K562 treated with DMSO at 1 percent for 48 hours (cell line): ENCODE measurements around the gene ZNF211. TPM values are rescaled to one million over a fixed set of nuclear protein-coding genes. Genes with fewer than 3 reads are reported as not detected.

Source experiments
- total RNA-seq: library from RNA; unstranded; fragments of 300-600 nt; gene quantifications from 2 replicates; pipeline ENCODE4 v1.2.3, GENCODE V29; 2022; ENCODE audit warnings: low replicate concordance; ENCODE audit errors: extremely low read depth

ZNF211 gene
- not detected in 2 replicates for total RNA-seq

DNA sequence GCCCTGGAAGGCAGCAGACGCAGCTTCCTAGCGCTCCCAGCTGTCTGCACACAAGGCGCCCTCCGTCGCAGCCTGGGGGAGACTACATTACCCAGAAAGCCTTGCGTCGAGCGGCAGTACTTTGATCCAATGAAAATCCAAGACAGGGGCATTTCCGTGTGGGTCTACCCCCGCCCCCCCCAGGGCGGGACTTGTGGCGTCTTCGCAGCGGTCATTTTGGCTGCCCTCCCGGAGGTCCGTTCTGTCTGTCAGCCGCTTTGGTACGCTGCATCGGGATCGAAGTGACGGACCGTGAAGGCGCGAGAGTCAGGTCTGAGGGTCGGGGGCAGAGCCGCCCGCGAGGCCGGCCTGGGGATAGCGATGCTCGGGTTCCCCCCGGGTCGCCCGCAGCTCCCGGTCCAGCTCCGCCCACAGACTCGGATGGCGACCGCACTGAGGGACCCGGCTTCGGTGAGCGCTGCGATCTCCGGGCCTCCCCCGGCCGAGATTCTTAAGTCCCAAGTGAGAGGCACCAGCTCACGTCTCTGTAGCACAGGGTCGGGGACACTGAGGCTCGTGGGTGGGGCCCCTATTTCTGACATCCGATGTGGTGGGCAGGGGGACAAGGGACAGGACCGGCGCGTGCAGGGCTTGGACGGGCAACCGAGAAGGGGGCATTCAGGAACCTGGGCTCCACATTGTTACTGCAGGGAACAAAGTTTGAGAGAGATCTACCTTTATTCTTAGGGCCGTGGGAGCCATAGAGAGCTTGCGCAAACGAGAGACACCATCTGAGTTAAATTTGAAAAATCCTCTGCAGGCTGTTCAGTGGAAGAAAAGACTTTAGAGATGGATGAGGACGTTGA lies at the start of gene ZNF211:
Gene ZNF211, plus strand, starts transcription at position 182 of the 845 bp plus-strand sequence. Its CDS starts 179 bp downstream, at position 361.

DNA sequence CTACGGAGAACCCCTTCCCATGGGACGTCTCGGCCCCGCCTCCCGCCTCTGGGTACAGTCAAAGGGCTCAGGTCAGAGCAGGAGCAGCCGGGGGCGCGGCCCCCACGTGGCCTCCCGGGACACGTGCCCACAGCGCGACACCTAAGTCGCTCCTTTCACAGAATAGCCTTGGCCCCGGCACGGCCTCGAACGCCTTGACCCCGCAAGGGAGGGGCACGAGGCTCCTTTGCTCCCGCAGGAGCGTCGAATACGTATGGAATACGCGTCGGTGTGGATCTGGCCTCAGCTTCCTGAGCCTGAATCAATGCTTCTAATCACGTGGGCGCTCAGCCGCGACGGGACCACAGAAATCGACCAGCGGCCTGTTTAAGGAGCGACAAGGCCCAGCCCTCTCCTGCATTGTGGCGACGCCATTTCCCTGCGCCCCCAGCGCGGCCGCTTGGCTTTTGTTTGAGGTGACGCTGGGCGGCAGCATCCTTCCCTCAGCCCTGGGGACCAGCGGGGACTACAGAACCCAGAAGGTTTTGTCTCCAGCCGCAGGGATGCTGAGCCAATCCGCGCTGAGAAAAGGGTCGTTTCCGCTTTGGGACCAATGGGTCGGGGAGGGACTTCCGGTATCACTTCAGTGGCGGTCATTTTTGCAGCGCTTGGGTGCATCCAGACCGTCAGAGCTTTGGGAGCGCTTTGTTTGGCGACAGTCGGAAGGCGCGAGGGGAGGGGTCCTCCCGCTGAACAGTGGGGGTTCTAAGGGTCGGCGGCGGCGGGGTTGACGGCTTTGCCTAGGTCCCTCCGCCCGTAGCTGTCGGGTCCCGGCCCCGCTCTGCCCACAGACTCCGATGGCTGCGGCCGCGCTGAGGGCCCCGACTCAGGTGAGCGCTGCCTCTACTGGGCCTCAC lies 49.2 kb upstream of the ZNF211 start, which contains the start of gene ZIK1:
Gene ZIK1, plus strand, starts transcription at position 625 of the 896 bp plus-strand sequence. Its CDS starts 212 bp downstream, at position 837.

DNA sequence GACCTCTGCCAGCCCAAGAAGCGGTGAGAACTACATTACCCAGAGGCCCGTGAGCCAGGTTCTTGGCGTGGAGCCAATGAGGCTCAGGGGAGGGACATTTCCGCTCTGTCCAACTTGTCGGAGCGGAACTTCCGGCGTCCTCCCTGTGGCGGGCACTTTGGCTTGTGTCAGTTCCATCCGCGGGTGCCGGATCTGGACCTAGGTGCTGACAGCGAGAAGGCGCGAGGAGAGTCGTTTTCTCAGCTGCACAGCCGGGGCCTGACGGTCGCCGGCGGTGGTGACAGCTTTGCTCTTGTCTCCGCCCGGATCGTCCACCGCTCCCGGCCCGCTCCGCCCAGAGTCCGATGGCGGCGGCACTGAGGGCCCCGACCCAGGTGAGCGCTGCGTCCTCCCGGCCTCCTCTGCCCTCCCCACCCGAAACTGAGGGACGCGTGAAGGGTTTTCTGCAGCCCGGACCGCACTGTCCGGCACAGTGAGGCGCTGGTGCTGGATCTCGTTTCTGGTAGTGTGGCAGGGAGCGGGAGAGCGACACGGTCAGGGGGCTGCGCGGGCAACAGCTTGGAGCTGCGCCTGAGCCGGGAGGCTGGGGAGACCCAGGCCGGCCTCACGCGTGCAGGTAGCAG lies 33.1 kb upstream of the ZNF211 start, which contains the start of gene ZNF530:
Gene ZNF530, plus strand, starts transcription at position 125 of the 623 bp plus-strand sequence. CDS start 4,461 bp downstream, outside the sequence.

GRCh38 chr19:57613941-57614743 lies 18.8 kb upstream of the ZNF211 start, which contains the start of gene ZNF134:
Gene ZNF134 (plus strand): TSS chr19:57614242. CDS start chr19:57619469, 5,227 bp downstream.

GRCh38 chr19:57668635-57669034 lies 35.7 kb downstream of the ZNF211 start, which contains the start of gene ZSCAN4:
Gene ZSCAN4 (plus strand): TSS chr19:57668935. CDS start chr19:57676146, 7,211 bp downstream.

Other genes with a start within 250 kb of the ZNF211 start
- gene ZNF548, start 243.3 kb upstream of the ZNF211 start, total RNA-seq, result not detected in 2 replicates
- gene ZNF17, start 222.0 kb upstream of the ZNF211 start, total RNA-seq, result not detected in 2 replicates
- not detected in 2 replicates for gene ZNF749, start 197.8 kb upstream of the ZNF211 start, total RNA-seq
- not detected in 2 replicates for gene VN1R1, start 176.0 kb upstream of the ZNF211 start, total RNA-seq
- not detected in 2 replicates for gene ZNF772, start 155.6 kb upstream of the ZNF211 start, total RNA-seq
- gene ZNF419, start 145.4 kb upstream of the ZNF211 start, total RNA-seq, result not detected in 2 replicates
- not detected in 2 replicates for gene ZNF773, start 133.2 kb upstream of the ZNF211 start, total RNA-seq
- gene ZNF549, start 105.8 kb upstream of the ZNF211 start, total RNA-seq, result not detected in 2 replicates
- not detected in 2 replicates for gene ZNF550, start 73.3 kb upstream of the ZNF211 start, total RNA-seq
- not detected in 2 replicates for gene ZNF416, start 54.3 kb upstream of the ZNF211 start, total RNA-seq
- gene ZIK1, start 49.0 kb upstream of the ZNF211 start, total RNA-seq, result not detected in 2 replicates
- gene ZNF530, start 33.3 kb upstream of the ZNF211 start, total RNA-seq, result not detected in 2 replicates
- gene ZNF134, start 18.9 kb upstream of the ZNF211 start, total RNA-seq, result not detected in 2 replicates
- gene ZSCAN4, start 35.8 kb downstream of the ZNF211 start, total RNA-seq, result not detected in 2 replicates
- gene ZNF551, start 48.8 kb downstream of the ZNF211 start, total RNA-seq, result not detected in 2 replicates
- not detected in 2 replicates for gene ZNF154, start 76.0 kb downstream of the ZNF211 start, total RNA-seq
- not detected in 2 replicates for gene ZNF671, start 94.5 kb downstream of the ZNF211 start, total RNA-seq
- not detected in 2 replicates for gene ZNF776, start 113.6 kb downstream of the ZNF211 start, total RNA-seq
- gene ZNF586, start 136.5 kb downstream of the ZNF211 start, total RNA-seq, result not detected in 2 replicates
- not detected in 2 replicates for gene ZNF552, start 181.7 kb downstream of the ZNF211 start, total RNA-seq
- not detected in 2 replicates for gene ZNF587B, start 197.1 kb downstream of the ZNF211 start, total RNA-seq
- gene ZNF587, start 216.7 kb downstream of the ZNF211 start, total RNA-seq, result not detected in 2 replicates